MM.1S (cell line): ENCODE measurements around the gene ESRRB.

Experiments
- DNase-seq: peaks from one replicate; pipeline ENCODE4 v3.0.0-alpha.2; 2015
- H2AFZ ChIP-seq: fragments of 300-600 bp; sonication (generic); 2 replicates; pipeline ENCODE4 v1.6.0; 2016; ENCODE audit warnings: antibody characterized with exemption, low read length
- H3F3A ChIP-seq: fragments of 300-600 bp; sonication (generic); 2 replicates; pipeline ENCODE4 v1.6.1; 2016; ENCODE audit warnings: mild to moderate bottlenecking, antibody characterized with exemption, low read length, moderate library complexity, mixed read lengths; ENCODE audit not compliant: insufficient read depth
- H3K27ac ChIP-seq: fragments of 300-600 bp; sonication (generic); 2 replicates; pipeline ENCODE4 v1.5.1; 2016; ENCODE audit warnings: mild to moderate bottlenecking, low read length
- H3K27me3 ChIP-seq: fragments of 300-600 bp; sonication (generic); replicated peaks from 2 replicates; pipeline ENCODE4 v1.6.0; 2016; ENCODE audit warnings: low read length; ENCODE audit not compliant: insufficient read depth
- H3K36me3 ChIP-seq: fragments of 300-600 bp; sonication (generic); replicated peaks from 2 replicates; pipeline ENCODE4 v1.6.1; 2016; ENCODE audit warnings: mild to moderate bottlenecking, low read length, mixed read lengths; ENCODE audit not compliant: insufficient read depth
- H3K4me1 ChIP-seq: fragments of 300-600 bp; sonication (generic); 2 replicates; pipeline ENCODE4 v1.6.1; 2016; ENCODE audit warnings: low read length, mixed read lengths
- H3K4me2 ChIP-seq: fragments of 300-600 bp; sonication (generic); 2 replicates; pipeline ENCODE4 v1.6.0; 2016; ENCODE audit warnings: low read depth, low read length
- H3K4me3 ChIP-seq: fragments of 300-600 bp; sonication (generic); 2 replicates; pipeline ENCODE4 v1.5.1; 2016; ENCODE audit warnings: low read length, mixed read lengths
- H3K79me2 ChIP-seq: fragments of 300-600 bp; sonication (generic); 2 replicates; pipeline ENCODE4 v1.6.1; 2016; ENCODE audit warnings: mixed run types, low read length, mixed read lengths
- H3K9ac ChIP-seq: fragments of 300-600 bp; sonication (generic); 2 replicates; pipeline ENCODE4 v1.6.1; 2016; ENCODE audit warnings: low read length, mixed read lengths
- H3K9me2 ChIP-seq: fragments of 300-600 bp; sonication (generic); replicated peaks from 2 replicates; pipeline ENCODE4 v1.6.1; 2016; ENCODE audit warnings: mild to moderate bottlenecking, low read length, mixed read lengths; ENCODE audit not compliant: insufficient read depth
- H3K9me3 ChIP-seq: fragments of 300-600 bp; sonication (generic); replicated peaks from 2 replicates; pipeline ENCODE4 v1.6.1; 2016; ENCODE audit warnings: mild to moderate bottlenecking, low read length, mixed read lengths; ENCODE audit not compliant: insufficient read depth
- H4K20me1 ChIP-seq: fragments of 300-600 bp; sonication (generic); 2 replicates; pipeline ENCODE4 v1.6.1; 2016; ENCODE audit warnings: mild to moderate bottlenecking, low read length, moderate library complexity, mixed read lengths; ENCODE audit not compliant: insufficient read depth
- CTCF ChIP-seq: fragments of 300-600 bp; sonication (generic); IDR thresholded peaks from 2 replicates; pipeline ENCODE4 v1.5.1; 2016; ENCODE audit warnings: antibody characterized with exemption, low read length, mixed read lengths
- EZH2 ChIP-seq: fragments of 300-600 bp; sonication (generic); optimal IDR thresholded peaks from 2 replicates; pipeline ENCODE3; 2017; ENCODE audit warnings: low read depth, mild to moderate bottlenecking, antibody characterized with exemption, low read length, mixed read lengths
- EZH2phosphoT487 ChIP-seq: fragments of 300-600 bp; sonication (generic); IDR thresholded peaks from 2 replicates; pipeline ENCODE4 v1.6.1; 2018; ENCODE audit warnings: antibody characterized with exemption, low read length

Gene ESRRB

GRCh38 chr14:76396714-76397187 is 20.8 kb downstream of the ESRRB start:
- no peaks in the 10 kb centered on the region for H3K27me3 ChIP-seq
- DNase-seq, result no peak

GRCh38 chr14:76405627-76406026 is 29.7 kb downstream of the ESRRB start:
- Histone ChIP-seq H3K9me3 (no peaks in the 10 kb centered on the region), H3K27ac (no peak overlapping the region), H3F3A (no peaks in the 10 kb centered on the region), H3K36me3 (no peaks in the 10 kb centered on the region), H3K4me2 (no peak overlapping the region), H4K20me1 (no peaks in the 10 kb centered on the region), H3K4me3 (no peak overlapping the region), H3K9ac (no peak overlapping the region), H3K79me2 (no peaks in the 10 kb centered on the region), H3K27me3 (no peaks in the 10 kb centered on the region), H2AFZ (no peak overlapping the region), H3K9me2 (no peaks in the 10 kb centered on the region), H3K4me1 (no peaks in the 10 kb centered on the region)
- DNase-seq, result no peak
- TF ChIP-seq EZH2, result no peak
- no peak for TF ChIP-seq CTCF
- TF ChIP-seq EZH2phosphoT487, result no peak

More at GRCh38 chr14:76396714-76397187, 20.8 kb downstream of the ESRRB start:
- Histone ChIP-seq H3F3A (no peaks in the 10 kb centered on the region), H4K20me1 (no peaks in the 10 kb centered on the region), H2AFZ (no peak overlapping the region), H3K4me3 (no peak overlapping the region), H3K9ac (no peak overlapping the region), H3K36me3 (no peaks in the 10 kb centered on the region), H3K9me2 (no peaks in the 10 kb centered on the region), H3K4me1 (no peaks in the 10 kb centered on the region), H3K27ac (no peak overlapping the region), H3K4me2 (no peak overlapping the region), H3K79me2 (no peaks in the 10 kb centered on the region), H3K9me3 (no peaks in the 10 kb centered on the region)
- no peak for TF ChIP-seq EZH2phosphoT487
- TF ChIP-seq EZH2, result no peak
- no peak for TF ChIP-seq CTCF

- H2AFZ ChIP-seq, result no peak overlapping the region
- DNase-seq, result no peak
- H3K4me2 ChIP-seq, result no peak overlapping the region
- no peak overlapping the region for H3K27ac ChIP-seq
- no peaks in the 10 kb centered on the region for H3K79me2 ChIP-seq
- no peaks in the 10 kb centered on the region for H3K4me1 ChIP-seq
- no peaks in the 10 kb centered on the region for H3K9me2 ChIP-seq
- H3K36me3 ChIP-seq, result no peaks in the 10 kb centered on the region
- H3K27me3 ChIP-seq, result no peaks in the 10 kb centered on the region
- H3K9ac ChIP-seq, result no peak overlapping the region
- no peak for TF ChIP-seq CTCF
- TF ChIP-seq EZH2phosphoT487, result no peak
- no peak for TF ChIP-seq EZH2
- H4K20me1 ChIP-seq, result no peaks in the 10 kb centered on the region
- H3K9me3 ChIP-seq, result no peaks in the 10 kb centered on the region
- H3F3A ChIP-seq, result no peaks in the 10 kb centered on the region
- no peak overlapping the region for H3K4me3 ChIP-seq
These were observed 31.7 kb downstream of the ESRRB start for GRCh38 chr14:76407449-76408150.
